Activated naive CD4-positive, alpha-beta T cell (primary cell): ENCODE results near the gene CLIP2.
"Not testable (repeated sequence)": the region's sequence is repeated elsewhere in the genome, so short reads cannot be mapped to it uniquely, and the experiment has no call there.

ENCODE experiments used
- DNase-seq, 4 experiments: peaks; one replicate each; lab custom pipeline; 2025; lab: John Stamatoyannopoulos, UW

The CLIP2 gene

GRCh38 chr7:74297516-74298233 lies 8.5 kb downstream of the CLIP2 start:
- no peak for DNase-seq

GRCh38 chr7:74299401-74299800 lies 10.2 kb downstream of the CLIP2 start:
- DNase-seq: no peak

- no peak for DNase-seq
These were observed 11.7 kb downstream of the CLIP2 start for GRCh38 chr7:74300926-74301325.

GRCh38 chr7:74302745-74303221 lies 13.6 kb downstream of the CLIP2 start:
- no peak for DNase-seq

- no peak for DNase-seq
These were observed 15.3 kb downstream of the CLIP2 start for GRCh38 chr7:74304550-74304949.

- DNase-seq: no peak
These were observed 17.0 kb downstream of the CLIP2 start for GRCh38 chr7:74306004-74306729.

GRCh38 chr7:74306730-74307469 lies 17.7 kb downstream of the CLIP2 start:
- no peak for DNase-seq

- no peak for DNase-seq
These were observed 18.7 kb downstream of the CLIP2 start for GRCh38 chr7:74307738-74308505.

- no peak for DNase-seq
These were observed 20.0 kb downstream of the CLIP2 start for GRCh38 chr7:74309181-74309580.

GRCh38 chr7:74311305-74311744 lies 22.1 kb downstream of the CLIP2 start:
- no peak for DNase-seq

GRCh38 chr7:74312418-74313028 lies 23.3 kb downstream of the CLIP2 start:
- no peak for DNase-seq

GRCh38 chr7:74315891-74316290 lies 26.7 kb downstream of the CLIP2 start:
- DNase-seq: not testable (repeated sequence)

GRCh38 chr7:74317146-74317782 lies 28.1 kb downstream of the CLIP2 start:
- DNase-seq: no peak

GRCh38 chr7:74318043-74318442 lies 28.8 kb downstream of the CLIP2 start:
- no peak for DNase-seq

GRCh38 chr7:74320645-74321221 lies 31.5 kb downstream of the CLIP2 start:
- DNase-seq: no peak

GRCh38 chr7:74322892-74323291 lies 33.7 kb downstream of the CLIP2 start:
- DNase-seq: not testable (repeated sequence)

- DNase-seq: no peak
These were observed 35.5 kb downstream of the CLIP2 start for GRCh38 chr7:74324531-74325209.

GRCh38 chr7:74325210-74325565 lies 36.0 kb downstream of the CLIP2 start:
- DNase-seq: no peak

GRCh38 chr7:74329225-74329624 lies 40.0 kb downstream of the CLIP2 start:
- DNase-seq: no peak
